Testis (tissue), 2 donors: Measurements from ENCODE around the gene FREY1.

Source experiments
- CTCF ChIP-seq, 3 experiments: fragments of 450-650 bp in 2 of 3; fragments of 200-600 bp in 1 of 3; sonication (generic) in 1 of 3; IDR thresholded peaks; one replicate each; pipeline ENCODE4 v1.5.1; 2016 to 2019; ENCODE audit warnings: antibody characterized with exemption in 3 of 3, mild to moderate bottlenecking in 2 of 3, moderate library complexity in 1 of 3
- POLR2A ChIP-seq: fragments of 450-650 bp; IDR thresholded peaks from one replicate; pipeline ENCODE4 v1.6.1; 2017; ENCODE audit warnings: antibody characterized with exemption, mild to moderate bottlenecking, moderate library complexity

DNA sequence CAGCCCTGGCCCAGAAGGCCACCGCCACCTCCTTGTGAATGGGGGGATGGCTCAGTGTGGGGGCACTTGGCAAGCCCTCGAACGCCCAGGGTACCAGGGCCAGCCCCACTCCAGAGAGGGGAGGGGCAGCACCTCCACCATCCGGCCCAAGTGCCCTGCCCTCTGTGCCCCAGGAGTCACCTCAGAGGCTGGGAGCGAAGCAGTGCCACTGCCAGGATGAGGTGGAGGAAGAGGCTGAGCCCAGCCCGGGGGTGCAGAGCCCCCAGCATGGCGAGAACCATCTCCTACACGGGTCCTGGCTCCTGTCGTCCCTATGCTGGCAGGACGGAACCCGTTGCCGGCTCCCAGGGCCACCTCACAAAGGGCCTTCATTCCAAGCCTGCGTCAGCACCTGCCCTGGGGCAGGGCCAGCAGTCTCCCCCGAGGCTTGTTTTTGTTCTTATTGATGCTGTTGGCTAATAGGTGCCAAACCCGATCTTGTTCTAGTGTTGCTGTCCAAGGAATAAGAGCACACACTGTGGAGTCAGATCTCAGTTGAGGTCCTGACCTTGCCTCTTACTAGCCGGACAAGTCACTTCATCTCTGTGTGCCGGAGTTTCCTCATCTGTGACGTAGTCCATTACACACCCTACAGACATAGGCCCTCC lies at the start of gene FREY1:
- TF ChIP-seq CTCF (IDR thresholded peaks at IDR 0.05), result no peak
- TF ChIP-seq POLR2A, result no peak
